ENCODE measurements around the gene HRC. TPM values are rescaled to one million over a fixed set of nuclear protein-coding genes. Genes with fewer than 3 reads are reported as not detected.
"Not testable (repeated sequence)": the region's sequence is repeated elsewhere in the genome, so short reads cannot be mapped to it uniquely, and the experiment has no call there.

Gene HRC
- total RNA-seq, 3 donors from 2014 or later, result not detected

GRCh38 chr19:49133621-49134454 is 21.4 kb downstream of the HRC start:
- ATAC-seq (peak; percentile 63 to 73), DNase-seq (peak; percentile 51)
- H3K4me3 Mint-ChIP-seq, result peak overlapping the region; percentile 56
- peaks cover 10% of the 10 kb centered on the region for H3K27me3 Mint-ChIP-seq (ENCODE audit: low read depth)
- H3K4me1 Mint-ChIP-seq (ENCODE audit: low read depth), result peaks cover 12% of the 10 kb centered on the region
- H3K36me3 Mint-ChIP-seq (ENCODE audit: insufficient read depth), result no peaks in the 10 kb centered on the region
- no peaks in the 10 kb centered on the region for H3K9me3 Mint-ChIP-seq

DNA sequence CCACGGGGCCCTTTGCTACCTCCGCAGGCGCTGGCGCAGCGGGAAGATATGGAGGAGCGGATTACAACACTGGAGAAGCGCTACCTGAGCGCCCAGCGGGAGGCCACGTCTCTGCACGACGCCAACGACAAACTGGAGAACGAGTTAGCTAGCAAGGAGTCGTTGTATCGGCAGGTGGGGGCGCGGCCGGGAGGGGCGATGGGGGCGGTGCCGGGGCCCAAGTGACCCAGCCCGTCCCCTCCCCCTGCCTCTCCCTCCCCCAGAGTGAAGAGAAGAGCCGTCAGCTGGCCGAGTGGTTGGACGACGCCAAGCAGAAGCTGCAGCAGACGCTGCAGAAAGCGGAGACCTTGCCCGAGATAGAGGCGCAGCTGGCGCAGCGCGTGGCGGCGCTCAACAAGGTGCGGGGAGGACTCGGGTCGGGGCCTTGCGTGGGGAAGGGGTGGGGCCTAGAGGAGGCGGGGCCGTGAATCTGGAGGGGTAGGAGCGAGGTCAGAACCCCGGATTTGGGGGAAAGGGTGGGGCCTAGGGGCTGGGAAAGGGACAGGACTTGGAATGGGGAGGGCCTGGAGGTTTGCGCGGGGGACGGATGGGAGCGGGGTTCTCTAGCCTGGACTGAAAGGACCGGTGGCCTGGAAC is 22.1 kb downstream of the HRC start:
- DNase-seq, result no peak

GRCh38 chr19:49130325-49130724 is 24.9 kb downstream of the HRC start:
- no peaks in the 10 kb centered on the region for H3K36me3 Mint-ChIP-seq (ENCODE audit: insufficient read depth)
- DNase-seq (no peak), ATAC-seq (no peak)
- H3K9me3 Mint-ChIP-seq, result no peaks in the 10 kb centered on the region
- no peak overlapping the region for H3K4me3 Mint-ChIP-seq
- peaks cover 21% of the 10 kb centered on the region for H3K4me1 Mint-ChIP-seq (ENCODE audit: low read depth)
- peaks cover 3% of the 10 kb centered on the region for H3K27me3 Mint-ChIP-seq (ENCODE audit: low read depth)

More for the DNA sequence above, 22.1 kb downstream of the HRC start:
- Mint-ChIP-seq H3K27me3 (ENCODE audit: low read depth) (peaks cover 10% of the 10 kb centered on the region), H3K4me3 (peak overlapping the region; percentile 56), H3K9me3 (no peaks in the 10 kb centered on the region), H3K4me1 (ENCODE audit: low read depth) (peaks cover 19% of the 10 kb centered on the region), H3K36me3 (ENCODE audit: insufficient read depth) (no peaks in the 10 kb centered on the region)
- ATAC-seq, result peak; percentile 12 to 23

DNA sequence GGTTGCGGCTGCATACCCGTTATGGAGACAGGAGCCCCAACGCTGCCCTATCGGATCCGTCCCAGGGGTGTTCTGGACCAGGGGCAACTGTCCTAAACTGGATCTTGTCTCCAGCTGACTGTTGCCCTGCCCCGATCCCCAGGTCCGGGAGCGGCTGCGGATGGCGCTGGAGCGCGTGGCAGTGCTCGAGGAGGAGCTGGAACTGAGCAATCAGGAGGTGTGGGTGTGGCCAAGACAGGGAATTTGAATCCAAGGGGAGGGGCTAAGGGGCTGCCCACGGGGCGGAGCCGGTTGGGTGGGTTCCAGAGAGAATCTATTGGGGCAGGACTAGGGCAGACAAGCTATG is 26.0 kb downstream of the HRC start:
- H3K4me3 Mint-ChIP-seq, result no peak overlapping the region
- peaks cover 18% of the 10 kb centered on the region for H3K4me1 Mint-ChIP-seq (ENCODE audit: low read depth)
- no peaks in the 10 kb centered on the region for H3K27me3 Mint-ChIP-seq (ENCODE audit: low read depth)
- DNase-seq, result no peak
- no peaks in the 10 kb centered on the region for H3K36me3 Mint-ChIP-seq (ENCODE audit: insufficient read depth)
- H3K9me3 Mint-ChIP-seq, result no peaks in the 10 kb centered on the region
- ATAC-seq, result no peak

GRCh38 chr19:49128545-49129237 is 26.5 kb downstream of the HRC start:
- Mint-ChIP-seq H3K9me3 (no peaks in the 10 kb centered on the region), H3K4me1 (ENCODE audit: low read depth) (peaks cover 15% of the 10 kb centered on the region), H3K4me3 (peak overlapping the region; percentile 80), H3K27me3 (ENCODE audit: low read depth) (no peaks in the 10 kb centered on the region), H3K36me3 (ENCODE audit: insufficient read depth) (no peaks in the 10 kb centered on the region)
- ATAC-seq (no peak), DNase-seq (no peak)

- no peaks in the 10 kb centered on the region for H3K9me3 Mint-ChIP-seq
- H3K36me3 Mint-ChIP-seq (ENCODE audit: insufficient read depth), result no peaks in the 10 kb centered on the region
- H3K4me1 Mint-ChIP-seq (ENCODE audit: low read depth), result peaks cover 11% of the 10 kb centered on the region
- H3K4me3 Mint-ChIP-seq, result peak overlapping the region; percentile 80
- peak; percentile 94 for ATAC-seq
- H3K27me3 Mint-ChIP-seq (ENCODE audit: low read depth), result no peaks in the 10 kb centered on the region
- DNase-seq, result peak; percentile 93
Observed at GRCh38 chr19:49127674-49128544, 27.3 kb downstream of the HRC start.

DNA sequence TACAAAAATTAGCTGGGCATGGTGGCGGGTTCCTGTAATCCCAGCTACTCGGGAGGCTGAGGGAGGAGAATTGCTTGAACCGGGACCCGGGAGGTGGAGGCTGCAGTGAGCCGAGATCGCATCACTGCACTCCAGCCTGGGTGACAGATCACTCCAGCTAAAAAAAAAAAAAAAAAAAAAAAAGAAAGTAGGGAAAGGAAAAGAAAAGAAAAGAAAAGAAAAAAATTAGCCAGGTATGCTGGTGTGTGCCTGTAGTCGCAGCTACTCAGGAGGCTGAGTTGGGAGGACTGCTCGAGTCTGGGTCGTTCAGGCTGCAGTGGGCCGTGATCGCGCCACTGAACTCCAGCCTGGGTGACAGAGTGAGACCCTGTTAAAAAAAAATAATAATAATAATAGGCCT is 28.0 kb downstream of the HRC start:
- not testable (repeated sequence) for DNase-seq; H3K36me3 Mint-ChIP-seq (ENCODE audit: insufficient read depth); ATAC-seq; H3K9me3 Mint-ChIP-seq; H3K27me3 Mint-ChIP-seq (ENCODE audit: low read depth); H3K4me3 Mint-ChIP-seq
- H3K4me1 Mint-ChIP-seq (ENCODE audit: low read depth), result peaks cover 11% of the 10 kb centered on the region

GRCh38 chr19:49126575-49126974 is 28.6 kb downstream of the HRC start:
- no peak for ATAC-seq
- H3K9me3 Mint-ChIP-seq, result no peaks in the 10 kb centered on the region
- H3K4me1 Mint-ChIP-seq (ENCODE audit: low read depth), result peaks cover 11% of the 10 kb centered on the region
- no peaks in the 10 kb centered on the region for H3K27me3 Mint-ChIP-seq (ENCODE audit: low read depth)
- DNase-seq, result no peak
- H3K36me3 Mint-ChIP-seq (ENCODE audit: insufficient read depth), result no peaks in the 10 kb centered on the region
- H3K4me3 Mint-ChIP-seq, result no peak overlapping the region

DNA sequence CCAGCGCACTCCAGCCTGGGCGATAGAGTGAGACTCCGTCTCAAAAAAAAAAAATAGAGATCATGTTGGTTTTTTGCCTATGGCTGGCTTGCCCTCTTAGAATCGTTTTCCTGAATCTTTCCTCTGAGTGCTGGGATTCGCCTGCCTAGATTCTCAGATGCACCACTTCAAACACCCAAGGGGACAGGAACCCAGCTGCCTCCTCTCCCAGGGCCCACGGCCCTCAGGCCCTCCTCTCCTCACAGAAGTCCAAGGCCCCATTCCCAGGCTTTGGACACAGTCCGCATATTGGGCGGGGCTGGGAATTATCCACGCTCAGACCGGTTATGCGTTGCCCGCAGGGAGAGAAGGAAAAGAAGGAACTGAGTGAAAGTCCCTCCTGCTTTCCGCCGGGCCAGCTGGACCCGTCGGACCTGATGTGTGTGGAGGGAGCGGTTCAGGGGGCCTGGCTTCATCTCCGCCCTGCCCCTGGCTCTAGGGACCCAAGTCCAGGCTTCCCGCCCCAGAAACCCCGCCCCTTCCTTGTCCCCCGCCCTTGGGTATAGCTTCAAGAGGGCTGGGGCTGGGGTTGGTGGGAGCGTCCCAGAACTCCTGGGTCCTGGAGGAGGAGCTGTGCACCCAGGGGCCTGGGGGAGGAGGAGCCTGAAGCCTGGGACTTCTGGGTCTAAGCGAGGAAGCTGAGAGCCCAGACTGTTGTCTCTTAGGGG is 30.0 kb downstream of the HRC start:
- no peaks in the 10 kb centered on the region for H3K36me3 Mint-ChIP-seq (ENCODE audit: insufficient read depth)
- H3K9me3 Mint-ChIP-seq, result no peaks in the 10 kb centered on the region
- no peak for DNase-seq
- no peak for ATAC-seq
- H3K27me3 Mint-ChIP-seq (ENCODE audit: low read depth), result peaks cover 4% of the 10 kb centered on the region
- H3K4me3 Mint-ChIP-seq, result no peak overlapping the region
- H3K4me1 Mint-ChIP-seq (ENCODE audit: low read depth), result peaks cover 19% of the 10 kb centered on the region

- H3K4me3 Mint-ChIP-seq; H3K36me3 Mint-ChIP-seq (ENCODE audit: insufficient read depth); H3K27me3 Mint-ChIP-seq (ENCODE audit: low read depth); ATAC-seq; DNase-seq; H3K9me3 Mint-ChIP-seq: not testable (repeated sequence)
- H3K4me1 Mint-ChIP-seq (ENCODE audit: low read depth), result peaks cover 16% of the 10 kb centered on the region
Observed at GRCh38 chr19:49123285-49123684, 31.9 kb downstream of the HRC start.

- not testable (repeated sequence) for H3K4me3 Mint-ChIP-seq
Observed at GRCh38 chr19:49121841-49122240, 33.4 kb downstream of the HRC start.

GRCh38 chr19:49120868-49121267 is 34.3 kb downstream of the HRC start:
- no peaks in the 10 kb centered on the region for H3K36me3 Mint-ChIP-seq (ENCODE audit: insufficient read depth)
- ATAC-seq (no peak), DNase-seq (no peak)
- H3K4me3 Mint-ChIP-seq, result peak overlapping the region; percentile 68
- H3K9me3 Mint-ChIP-seq, result no peaks in the 10 kb centered on the region
- peaks cover 29% of the 10 kb centered on the region for H3K4me1 Mint-ChIP-seq (ENCODE audit: low read depth)
- H3K27me3 Mint-ChIP-seq (ENCODE audit: low read depth), result peaks cover 4% of the 10 kb centered on the region

More at GRCh38 chr19:49121841-49122240, 33.4 kb downstream of the HRC start:
- not testable (repeated sequence) for DNase-seq; H3K27me3 Mint-ChIP-seq (ENCODE audit: low read depth); ATAC-seq; H3K9me3 Mint-ChIP-seq; H3K36me3 Mint-ChIP-seq (ENCODE audit: insufficient read depth)
- H3K4me1 Mint-ChIP-seq (ENCODE audit: low read depth), result peaks cover 24% of the 10 kb centered on the region

DNA sequence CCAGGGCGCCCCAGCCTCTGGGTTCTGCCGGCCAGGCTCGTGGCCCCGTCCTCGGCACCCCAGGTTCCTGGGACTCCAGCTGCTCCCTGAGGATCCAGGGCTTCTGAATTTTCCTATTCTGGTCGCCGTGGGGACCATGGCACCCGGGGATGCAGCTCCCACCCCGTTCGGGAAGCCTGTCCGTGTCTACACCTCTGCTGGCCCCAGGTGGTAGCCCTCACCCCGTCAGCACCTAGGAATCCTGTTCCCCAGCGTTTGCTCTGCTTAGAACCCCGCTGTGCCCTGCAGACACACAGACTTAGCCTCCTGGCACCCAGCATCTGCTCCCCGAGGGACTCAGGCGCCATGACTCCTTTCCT is 34.9 kb downstream of the HRC start:
- H3K4me3 Mint-ChIP-seq, result peak overlapping the region; percentile 68
- H3K4me1 Mint-ChIP-seq (ENCODE audit: low read depth), result peaks cover 29% of the 10 kb centered on the region
- ATAC-seq, result no peak
- H3K9me3 Mint-ChIP-seq, result no peaks in the 10 kb centered on the region
- peaks cover 4% of the 10 kb centered on the region for H3K27me3 Mint-ChIP-seq (ENCODE audit: low read depth)
- DNase-seq, result no peak
- H3K36me3 Mint-ChIP-seq (ENCODE audit: insufficient read depth), result no peaks in the 10 kb centered on the region

Measured in activated T-cell treated with anti-CD3 and anti-CD28 coated beads, Interleukin-2, amount 50 U/mL, for 4 hours (primary cell).